ENCODE data around the gene NDEL1. TPM values are rescaled to one million over a fixed set of nuclear protein-coding genes. Genes with fewer than 3 reads are reported as not detected.

NDEL1 gene
- total RNA-seq, 1 experiment from 2014 or later, result 38.4 TPM

DNA sequence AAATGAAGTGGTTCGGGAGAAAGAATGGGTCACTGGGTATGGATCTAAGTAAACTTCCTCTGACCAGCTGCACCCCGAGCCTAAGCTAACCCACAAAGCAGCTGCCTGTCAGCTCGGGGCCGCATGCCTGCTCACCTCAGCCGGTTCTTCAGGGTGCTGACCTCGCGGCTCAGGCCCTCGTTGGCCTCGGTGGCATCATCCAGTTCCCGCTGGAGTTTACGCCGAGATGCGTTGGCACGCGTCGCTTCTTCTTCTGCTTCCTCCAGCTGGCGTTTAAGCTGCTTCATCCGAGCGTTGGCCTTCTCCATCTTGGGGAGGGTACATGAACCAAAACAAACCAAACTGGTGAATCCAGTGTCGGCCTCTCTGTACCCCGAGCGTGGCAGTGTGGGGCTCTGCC lies 41.1 kb downstream of the NDEL1 start:
- Histone ChIP-seq H4K20me1 (ENCODE audit: control insufficient read depth, insufficient read depth, insufficient read length) (no peaks in the 10 kb centered on the region), H3K79me1 (ENCODE audit: insufficient read depth, low read depth, low read length, poor library complexity, severe bottlenecking) (no peaks in the 10 kb centered on the region), H3K27ac (ENCODE audit: insufficient read length, low read depth, low read length) (no peak overlapping the region), H2BK20ac (ENCODE audit: low read depth, low read length, poor library complexity, severe bottlenecking) (no peak overlapping the region), H3K27me3 (ENCODE audit: insufficient read depth, low read length) (no peaks in the 10 kb centered on the region), H3K9ac (ENCODE audit: extremely low read depth, insufficient read length, low read length) (no peak overlapping the region), H2AFZ (ENCODE audit: low read length) (no peak overlapping the region), H3K4me1 (ENCODE audit: insufficient read depth, low read length) (no peaks in the 10 kb centered on the region), H3K4ac (ENCODE audit: low read depth, low read length) (no peak overlapping the region), H2BK12ac (ENCODE audit: insufficient read length, low read depth, low read length) (no peak overlapping the region), H3K79me2 (ENCODE audit: insufficient read depth, low read length) (no peaks in the 10 kb centered on the region), H3K14ac (ENCODE audit: insufficient read depth, low read length) (no peak overlapping the region), H2BK5ac (ENCODE audit: insufficient read length, low read length) (no peak overlapping the region), H3K4me2 (ENCODE audit: insufficient read depth, insufficient read length, low read length) (no peak overlapping the region), H4K8ac (replicated peaks; ENCODE audit: insufficient read length, low read depth, low read length) (no peak overlapping the region), H2AK5ac (ENCODE audit: insufficient read length, low read length) (no peak overlapping the region), H4K91ac (ENCODE audit: insufficient read length, low read depth, low read length) (no peak overlapping the region), H3K56ac (ENCODE audit: insufficient read length, low read depth, low read length) (no peak overlapping the region), H4K5ac (ENCODE audit: insufficient read length, low read depth, low read length) (no peak overlapping the region), H3K23ac (ENCODE audit: insufficient read length, low read depth, low read length) (no peak overlapping the region), H2BK15ac (ENCODE audit: low read depth, low read length) (no peak overlapping the region), H3K9me3 (ENCODE audit: control insufficient read depth, low read depth, low read length) (no peaks in the 10 kb centered on the region), H3K23me2 (ENCODE audit: insufficient read length, low read depth, low read length, poor library complexity, severe bottlenecking) (no peaks in the 10 kb centered on the region), H3K18ac (ENCODE audit: insufficient read length, low read depth, low read length) (no peak overlapping the region), H2BK120ac (ENCODE audit: low read depth, low read length, poor library complexity, severe bottlenecking) (no peak overlapping the region), H3T11ph (ENCODE audit: low read length) (no peak overlapping the region)
- no peaks in the 10 kb centered on the region for H3K27me3 Mint-ChIP-seq (ENCODE audit: low read depth)
- peak overlapping the region in 1 of 3 experiments; percentile 47; a peak in 1 of 7 replicates for H3K27ac Mint-ChIP-seq
- H3K4me1 Mint-ChIP-seq, result no peaks in the 10 kb centered on the region
- DNase-seq, result peak; percentile 29
- no peak overlapping the region for H3K4me3 Mint-ChIP-seq
- H3K36me3 Mint-ChIP-seq (ENCODE audit: insufficient read depth in 1 of 3, low read depth in 3 of 3), result peaks cover 45 to 97% (median 86%) of the 10 kb centered on the region in 3 experiments
- TF ChIP-seq, protein P1, sequence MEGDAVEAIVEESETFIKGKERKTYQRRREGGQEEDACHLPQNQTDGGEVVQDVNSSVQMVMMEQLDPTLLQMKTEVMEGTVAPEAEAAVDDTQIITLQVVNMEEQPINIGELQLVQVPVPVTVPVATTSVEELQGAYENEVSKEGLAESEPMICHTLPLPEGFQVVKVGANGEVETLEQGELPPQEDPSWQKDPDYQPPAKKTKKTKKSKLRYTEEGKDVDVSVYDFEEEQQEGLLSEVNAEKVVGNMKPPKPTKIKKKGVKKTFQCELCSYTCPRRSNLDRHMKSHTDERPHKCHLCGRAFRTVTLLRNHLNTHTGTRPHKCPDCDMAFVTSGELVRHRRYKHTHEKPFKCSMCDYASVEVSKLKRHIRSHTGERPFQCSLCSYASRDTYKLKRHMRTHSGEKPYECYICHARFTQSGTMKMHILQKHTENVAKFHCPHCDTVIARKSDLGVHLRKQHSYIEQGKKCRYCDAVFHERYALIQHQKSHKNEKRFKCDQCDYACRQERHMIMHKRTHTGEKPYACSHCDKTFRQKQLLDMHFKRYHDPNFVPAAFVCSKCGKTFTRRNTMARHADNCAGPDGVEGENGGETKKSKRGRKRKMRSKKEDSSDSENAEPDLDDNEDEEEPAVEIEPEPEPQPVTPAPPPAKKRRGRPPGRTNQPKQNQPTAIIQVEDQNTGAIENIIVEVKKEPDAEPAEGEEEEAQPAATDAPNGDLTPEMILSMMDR (conservative IDR thresholded peaks at IDR 0.05), result no peak
- WGBS (ENCODE audit: extremely low coverage, insufficient read length, low lambda C conversion rate), result no CpG with 5 or more reads among the region's 22 CpGs
- no peaks in the 10 kb centered on the region for H3K9me3 Mint-ChIP-seq

Data from H9 (cell line).